DOHH2 (cell line): ENCODE data around the gene DLK1.

Experiments
- H3F3A ChIP-seq: fragments of 200-600 bp; sonication (generic), shearing (Covaris generic); 2 replicates; pipeline ENCODE4 v1.6.0; 2016; ENCODE audit warnings: antibody characterized with exemption, mild to moderate bottlenecking; ENCODE audit not compliant: control insufficient read depth, insufficient read depth
- H3K27ac ChIP-seq: fragments of 200-600 bp; sonication (generic); 2 replicates; pipeline ENCODE4 v1.5.1; 2014; ENCODE audit warnings: low read depth, mild to moderate bottlenecking, low read length, moderate library complexity
- H3K27me3 ChIP-seq: fragments of 200-600 bp; sonication (generic); 2 replicates; pipeline ENCODE4 v1.6.1; 2014; ENCODE audit warnings: mild to moderate bottlenecking, low read length, mixed read lengths; ENCODE audit not compliant: control insufficient read depth
- H3K36me3 ChIP-seq: fragments of 200-600 bp; sonication (generic); 2 replicates; pipeline ENCODE4 v1.6.1; 2014; ENCODE audit warnings: mild to moderate bottlenecking, low read length, moderate library complexity, mixed read lengths; ENCODE audit not compliant: control insufficient read depth
- H3K4me1 ChIP-seq: fragments of 200-600 bp; sonication (generic); 2 replicates; pipeline ENCODE4 v1.6.1; 2014; ENCODE audit warnings: mild to moderate bottlenecking, low read length, mixed read lengths; ENCODE audit not compliant: control insufficient read depth
- H3K4me2 ChIP-seq: fragments of 200-600 bp; sonication (generic); 2 replicates; pipeline ENCODE4 v1.6.0; 2014; ENCODE audit warnings: mild to moderate bottlenecking, low read length, moderate library complexity
- H3K4me3 ChIP-seq: fragments of 200-600 bp; sonication (generic); 2 replicates; pipeline ENCODE4 v1.5.1; 2014; ENCODE audit warnings: mild to moderate bottlenecking, low read length, mixed read lengths
- H3K79me2 ChIP-seq: fragments of 200-600 bp; sonication (generic); 2 replicates; pipeline ENCODE4 v1.6.1; 2014; ENCODE audit warnings: mild to moderate bottlenecking, low read length, mixed read lengths; ENCODE audit not compliant: control insufficient read depth
- H3K9me2 ChIP-seq: fragments of 200-600 bp; sonication (generic); replicated peaks from 2 replicates; pipeline ENCODE4 v1.6.1; 2014; ENCODE audit warnings: mild to moderate bottlenecking, low read length, mixed read lengths; ENCODE audit not compliant: control insufficient read depth
- H3K9me3 ChIP-seq: fragments of 200-600 bp; sonication (generic); 2 replicates; pipeline ENCODE4 v1.6.1; 2014; ENCODE audit warnings: antibody characterized with exemption, low read length, mixed read lengths; ENCODE audit not compliant: control insufficient read depth, insufficient read depth
- H4K20me1 ChIP-seq: fragments of 200-600 bp; sonication (generic); 2 replicates; pipeline ENCODE4 v1.6.0; 2014; ENCODE audit warnings: low read depth, mild to moderate bottlenecking, antibody characterized with exemption, low read length, moderate library complexity; ENCODE audit not compliant: control insufficient read depth, insufficient read depth
- EZH2phosphoT487 ChIP-seq: fragments of 200-600 bp; sonication (generic); IDR thresholded peaks from 2 replicates; pipeline ENCODE4 v1.6.1; 2017; ENCODE audit warnings: borderline replicate concordance, mild to moderate bottlenecking, antibody characterized with exemption, low read length, moderate library complexity, mixed read lengths
- TF ChIP-seq, protein P1 (sequence below): fragments of 200-600 bp; sonication (generic); IDR thresholded peaks from one replicate; pipeline ENCODE4 v1.5.1; 2014; ENCODE audit warnings: antibody characterized with exemption, mild to moderate bottlenecking, low read depth, low read length; ENCODE audit not compliant: poor library complexity, severe bottlenecking

DLK1 gene

DNA sequence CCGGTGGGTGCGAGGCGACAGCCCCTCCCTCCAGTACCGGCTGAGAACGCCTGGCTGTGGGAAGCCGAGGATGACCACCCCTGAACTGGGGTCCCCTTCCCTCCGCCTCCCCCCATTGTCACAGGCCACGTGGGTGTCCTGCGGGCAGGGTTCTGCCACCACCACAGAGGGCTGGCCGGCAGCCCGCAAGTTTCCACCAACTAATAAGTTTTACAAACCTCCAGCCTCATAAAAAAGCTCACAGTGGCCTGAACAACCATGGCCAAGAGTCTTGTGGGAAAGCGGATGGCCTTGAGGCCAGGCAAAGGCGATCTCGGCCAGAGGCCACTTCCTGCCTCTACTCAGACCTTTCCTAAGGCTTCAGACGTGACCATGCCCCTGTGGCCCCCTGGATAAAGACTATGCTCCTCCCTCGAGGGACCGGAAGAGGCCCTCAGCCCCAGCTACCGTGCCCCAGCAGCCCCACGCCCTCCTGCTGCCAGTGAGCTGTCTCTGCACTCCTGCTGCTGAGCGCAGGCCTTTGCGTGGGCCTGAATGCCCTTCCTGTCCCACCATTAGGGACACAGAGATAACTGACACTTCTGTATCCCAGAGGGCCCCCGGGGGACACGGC lies 46.1 kb upstream of the DLK1 start:
- no peaks in the 10 kb centered on the region for H3F3A ChIP-seq
- H3K4me2 ChIP-seq = no peak overlapping the region
- no peak overlapping the region for H3K4me3 ChIP-seq
- no peaks in the 10 kb centered on the region for H3K79me2 ChIP-seq
- no peaks in the 10 kb centered on the region for H4K20me1 ChIP-seq
- no peak overlapping the region for H3K27ac ChIP-seq
- no peaks in the 10 kb centered on the region for H3K27me3 ChIP-seq
- TF ChIP-seq, protein P1, sequence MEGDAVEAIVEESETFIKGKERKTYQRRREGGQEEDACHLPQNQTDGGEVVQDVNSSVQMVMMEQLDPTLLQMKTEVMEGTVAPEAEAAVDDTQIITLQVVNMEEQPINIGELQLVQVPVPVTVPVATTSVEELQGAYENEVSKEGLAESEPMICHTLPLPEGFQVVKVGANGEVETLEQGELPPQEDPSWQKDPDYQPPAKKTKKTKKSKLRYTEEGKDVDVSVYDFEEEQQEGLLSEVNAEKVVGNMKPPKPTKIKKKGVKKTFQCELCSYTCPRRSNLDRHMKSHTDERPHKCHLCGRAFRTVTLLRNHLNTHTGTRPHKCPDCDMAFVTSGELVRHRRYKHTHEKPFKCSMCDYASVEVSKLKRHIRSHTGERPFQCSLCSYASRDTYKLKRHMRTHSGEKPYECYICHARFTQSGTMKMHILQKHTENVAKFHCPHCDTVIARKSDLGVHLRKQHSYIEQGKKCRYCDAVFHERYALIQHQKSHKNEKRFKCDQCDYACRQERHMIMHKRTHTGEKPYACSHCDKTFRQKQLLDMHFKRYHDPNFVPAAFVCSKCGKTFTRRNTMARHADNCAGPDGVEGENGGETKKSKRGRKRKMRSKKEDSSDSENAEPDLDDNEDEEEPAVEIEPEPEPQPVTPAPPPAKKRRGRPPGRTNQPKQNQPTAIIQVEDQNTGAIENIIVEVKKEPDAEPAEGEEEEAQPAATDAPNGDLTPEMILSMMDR = no peak
- no peak for TF ChIP-seq EZH2phosphoT487
- no peaks in the 10 kb centered on the region for H3K9me2 ChIP-seq
- H3K9me3 ChIP-seq = no peaks in the 10 kb centered on the region
- H3K36me3 ChIP-seq = no peaks in the 10 kb centered on the region
- no peaks in the 10 kb centered on the region for H3K4me1 ChIP-seq

DNA sequence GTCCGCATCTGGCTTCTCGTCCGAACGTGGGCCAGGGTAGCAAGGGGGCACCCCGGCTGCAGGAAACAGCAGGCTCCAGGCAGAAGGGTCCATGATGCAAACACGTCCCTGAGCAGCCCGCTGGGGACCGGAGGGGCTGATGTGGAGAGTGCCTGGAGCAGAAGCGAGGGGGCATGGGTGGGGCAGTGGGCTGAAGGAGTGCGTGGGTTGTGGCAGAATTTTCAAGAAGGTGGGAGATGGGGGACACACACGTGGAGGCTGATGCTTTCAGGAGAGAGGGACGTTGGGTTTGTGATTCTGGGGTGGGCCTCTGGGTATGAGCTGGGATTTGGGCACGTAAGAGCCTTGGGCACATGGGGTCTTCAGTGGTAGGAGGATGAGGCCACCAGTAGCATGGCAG lies 45.6 kb upstream of the DLK1 start:
- no peaks in the 10 kb centered on the region for H3K79me2 ChIP-seq
- H3K9me3 ChIP-seq = no peaks in the 10 kb centered on the region
- no peaks in the 10 kb centered on the region for H3K36me3 ChIP-seq
- H3K9me2 ChIP-seq = no peaks in the 10 kb centered on the region
- H3K27me3 ChIP-seq = no peaks in the 10 kb centered on the region
- no peak for TF ChIP-seq EZH2phosphoT487
- TF ChIP-seq, protein P1 = no peak
- H3K4me2 ChIP-seq = no peak overlapping the region
- no peaks in the 10 kb centered on the region for H3F3A ChIP-seq
- no peaks in the 10 kb centered on the region for H3K4me1 ChIP-seq
- H3K4me3 ChIP-seq = no peak overlapping the region
- no peaks in the 10 kb centered on the region for H4K20me1 ChIP-seq
- H3K27ac ChIP-seq = no peak overlapping the region

DNA sequence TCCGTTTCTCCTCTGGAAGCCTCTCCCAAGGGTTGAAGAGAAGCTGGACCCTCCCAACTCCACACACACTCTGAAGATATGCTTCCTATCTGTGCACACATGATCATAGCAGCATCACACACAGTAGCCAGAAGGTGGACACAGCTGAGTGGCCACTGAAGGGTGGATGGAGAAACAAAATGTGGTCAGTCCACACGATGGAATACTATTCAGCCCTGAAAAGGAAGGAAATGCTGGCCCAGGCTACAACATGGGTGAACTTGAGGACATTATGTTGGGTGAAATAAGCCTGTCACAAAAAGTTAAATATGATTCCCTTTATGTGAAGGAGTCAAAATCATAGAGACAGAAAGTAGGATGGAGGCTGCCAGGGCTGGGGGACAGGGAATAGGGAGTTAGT lies 43.9 kb upstream of the DLK1 start:
- Histone ChIP-seq H3K9me2 (no peaks in the 10 kb centered on the region), H3K4me1 (no peaks in the 10 kb centered on the region), H3K27ac (no peak overlapping the region), H3K27me3 (no peaks in the 10 kb centered on the region), H3K4me2 (no peak overlapping the region), H3K79me2 (no peaks in the 10 kb centered on the region), H3K4me3 (no peak overlapping the region), H3F3A (no peaks in the 10 kb centered on the region), H3K9me3 (no peaks in the 10 kb centered on the region), H3K36me3 (no peaks in the 10 kb centered on the region), H4K20me1 (no peaks in the 10 kb centered on the region)
- TF ChIP-seq, protein P1 = no peak
- no peak for TF ChIP-seq EZH2phosphoT487
